Activated CD8-positive, alpha-beta memory T cell treated with anti-CD3 and anti-CD28 coated beads, Interleukin-2, amount 10 ng/mL, durations not matched to agents 7 days and 5 days (primary cell): ENCODE results near the gene CDKN1A. TPM values are rescaled to one million over a fixed set of nuclear protein-coding genes. Genes with fewer than 3 reads are reported as not detected.

ENCODE experiments used
- ATAC-seq: fragments of 150-1000 bp; cut with Tn5 transposase; one replicate; pipeline ENCODE4 v1.10.0; 2021; ENCODE audit warnings: moderate library complexity
- CTCF ChIA-PET: fragments of 350-600 bp; sonication (Branson Sonifier 250); formaldehyde crosslinking; loops from one replicate; lab custom pipeline; 2021; ENCODE audit warnings: antibody characterized with exemption; lab: Charles Lee
- DNase-seq: peaks from one replicate; pipeline ENCODE4 v3.0.0-alpha.2; 2020
- H3K27ac Mint-ChIP-seq: one replicate; pipeline ENCODE4 v1.8.0; 2021; ENCODE audit warnings: mild to moderate bottlenecking, mixed read lengths
- H3K27me3 Mint-ChIP-seq: one replicate; pipeline ENCODE4 v1.8.0; 2021; ENCODE audit warnings: mixed read lengths
- H3K36me3 Mint-ChIP-seq: one replicate; pipeline ENCODE4 v1.8.0; 2021; ENCODE audit warnings: mild to moderate bottlenecking, mixed read lengths
- H3K4me1 Mint-ChIP-seq: one replicate; pipeline ENCODE4 v1.8.0; 2021; ENCODE audit warnings: mixed read lengths
- H3K4me3 Mint-ChIP-seq: one replicate; pipeline ENCODE4 v1.8.0; 2021; ENCODE audit warnings: mild to moderate bottlenecking, moderate library complexity, mixed read lengths
- H3K9me3 Mint-ChIP-seq: one replicate; pipeline ENCODE4 v1.8.0; 2022; ENCODE audit warnings: low read depth, mixed read lengths
- total RNA-seq, 2 experiments: library from RNA; stranded (reverse); gene quantifications; one replicate each; pipeline ENCODE4 v1.2.3, GENCODE V29; 2021

Gene CDKN1A
- total RNA-seq, 2 experiments from 2014 or later = 67.5 to 109 TPM

GRCh38 chr6:36724514-36725390 lies 46.2 kb downstream of the CDKN1A start:
- no peak for ATAC-seq
- no peaks in the 10 kb centered on the region for H3K36me3 Mint-ChIP-seq
- CTCF ChIA-PET = interaction anchor here (0.7 to 1.9 kb wide), 15 partner anchors 8 to 113 kb away, joined by 3 to 12 read pairs (median 3); no protein-coding TSS in a partner anchor
- H3K4me3 Mint-ChIP-seq = no peak overlapping the region
- no peaks in the 10 kb centered on the region for H3K9me3 Mint-ChIP-seq
- peaks cover 24% of the 10 kb centered on the region for H3K4me1 Mint-ChIP-seq
- DNase-seq = peak; percentile 75
- H3K27me3 Mint-ChIP-seq = no peaks in the 10 kb centered on the region
- no peak overlapping the region for H3K27ac Mint-ChIP-seq

DNA sequence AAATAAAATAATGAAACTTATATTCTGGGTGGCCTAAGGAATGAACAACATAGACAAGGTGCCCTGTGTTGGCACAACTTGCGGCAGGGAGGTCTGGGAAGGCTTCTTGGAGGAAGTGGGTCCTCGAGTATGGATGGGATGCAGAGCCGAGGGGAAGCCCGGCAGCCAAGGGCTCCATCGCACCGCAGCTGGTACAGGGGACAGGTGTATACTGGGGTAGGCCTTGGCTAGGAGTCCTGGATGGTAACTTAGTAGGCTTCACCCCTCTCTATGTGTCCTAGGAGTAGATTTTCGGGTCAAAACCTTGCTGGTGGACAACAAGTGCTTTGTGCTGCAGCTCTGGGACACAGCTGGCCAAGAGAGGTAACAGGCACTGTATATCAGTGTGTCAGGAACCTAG lies 47.1 kb downstream of the CDKN1A start:
- Mint-ChIP-seq H3K36me3 (no peaks in the 10 kb centered on the region), H3K27me3 (no peaks in the 10 kb centered on the region), H3K4me1 (peaks cover 24% of the 10 kb centered on the region), H3K9me3 (no peaks in the 10 kb centered on the region), H3K27ac (no peak overlapping the region), H3K4me3 (no peak overlapping the region)
- DNase-seq (no peak), ATAC-seq (no peak)
- CTCF ChIA-PET = interaction anchor here (0.8 to 1.9 kb wide), 4 partner anchors 25 to 110 kb away, joined by 3 to 12 read pairs (median 3); no protein-coding TSS in a partner anchor

DNA sequence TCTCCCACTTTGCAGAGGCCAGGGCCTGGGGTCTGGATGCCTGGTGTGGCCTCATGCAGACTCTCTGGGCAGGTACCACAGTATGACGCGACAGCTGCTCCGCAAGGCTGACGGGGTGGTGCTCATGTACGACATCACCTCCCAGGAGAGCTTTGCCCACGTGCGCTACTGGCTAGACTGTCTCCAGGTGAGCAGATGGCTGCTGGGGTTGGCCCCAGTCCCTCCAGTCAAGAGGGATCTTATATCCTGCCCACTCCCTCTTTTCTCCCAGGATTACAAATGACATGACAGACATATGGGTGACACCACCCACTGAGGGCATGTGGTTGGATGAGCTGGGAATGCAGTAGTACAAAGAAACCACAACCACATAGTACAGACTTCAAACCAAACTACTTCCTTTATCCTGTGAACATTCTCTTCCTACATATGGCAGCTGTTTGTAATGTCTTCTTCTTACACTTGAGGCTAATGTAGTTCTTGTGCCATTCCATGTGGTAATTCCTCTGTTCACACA lies 49.0 kb downstream of the CDKN1A start:
- Mint-ChIP-seq H3K27me3 (no peaks in the 10 kb centered on the region), H3K27ac (no peak overlapping the region), H3K4me3 (no peak overlapping the region), H3K36me3 (no peaks in the 10 kb centered on the region), H3K9me3 (no peaks in the 10 kb centered on the region), H3K4me1 (peaks cover 24% of the 10 kb centered on the region)
- CTCF ChIA-PET = interaction anchor here (1.3 to 1.5 kb wide), 2 partner anchors 35 to 112 kb away, joined by 5 to 10 read pairs; no protein-coding TSS in a partner anchor
- ATAC-seq (peak; percentile 46), DNase-seq (no peak)

DNA sequence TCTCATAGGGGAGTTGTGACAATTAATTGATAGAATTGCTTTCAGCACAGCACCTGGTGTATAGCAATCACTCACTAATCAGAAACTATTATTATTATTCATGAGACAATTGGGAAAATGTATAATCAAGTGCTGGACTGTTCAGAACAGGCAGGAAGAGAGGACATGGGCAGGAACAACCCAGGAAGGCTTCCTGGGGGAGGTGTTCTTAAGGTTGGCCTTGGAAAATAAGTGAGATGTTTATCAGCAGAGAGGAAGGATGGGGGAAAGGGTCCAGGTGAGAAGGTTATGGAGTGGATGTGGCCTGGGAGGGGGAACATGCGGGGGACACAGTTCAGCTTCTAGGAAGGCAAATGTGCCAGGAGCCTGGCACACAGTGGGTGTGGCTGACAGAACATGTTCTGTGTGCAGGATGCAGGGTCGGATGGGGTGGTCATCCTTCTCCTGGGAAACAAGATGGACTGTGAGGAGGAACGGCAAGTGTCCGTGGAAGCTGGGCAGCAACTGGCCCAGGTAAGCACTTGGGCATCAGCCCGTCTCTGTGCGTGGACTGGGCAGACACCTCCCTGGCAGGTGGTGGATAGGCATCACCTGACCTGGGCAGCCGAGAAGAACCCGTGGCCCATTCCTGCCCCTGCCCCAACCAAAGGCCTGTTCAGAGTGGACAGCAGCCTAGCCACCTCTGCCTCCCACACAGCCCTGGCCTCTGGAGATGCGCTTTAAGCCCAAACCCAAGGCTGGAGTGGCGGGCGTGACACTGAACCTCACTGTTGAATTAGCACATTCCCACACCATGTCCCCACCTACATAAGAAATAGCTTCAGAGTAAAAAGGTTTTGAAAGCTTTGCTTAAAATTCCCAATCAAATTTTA lies 50.0 kb downstream of the CDKN1A start:
- ATAC-seq (no peak), DNase-seq (no peak)
- peak overlapping the region; percentile 42 for H3K27ac Mint-ChIP-seq
- H3K27me3 Mint-ChIP-seq = no peaks in the 10 kb centered on the region
- H3K4me3 Mint-ChIP-seq = no peak overlapping the region
- CTCF ChIA-PET = interaction anchor here (0.7 to 1.6 kb wide), 6 partner anchors 24 to 113 kb away, joined by 3 to 10 read pairs (median 3); no protein-coding TSS in a partner anchor
- peaks cover 24% of the 10 kb centered on the region for H3K4me1 Mint-ChIP-seq
- no peaks in the 10 kb centered on the region for H3K9me3 Mint-ChIP-seq
- H3K36me3 Mint-ChIP-seq = no peaks in the 10 kb centered on the region

DNA sequence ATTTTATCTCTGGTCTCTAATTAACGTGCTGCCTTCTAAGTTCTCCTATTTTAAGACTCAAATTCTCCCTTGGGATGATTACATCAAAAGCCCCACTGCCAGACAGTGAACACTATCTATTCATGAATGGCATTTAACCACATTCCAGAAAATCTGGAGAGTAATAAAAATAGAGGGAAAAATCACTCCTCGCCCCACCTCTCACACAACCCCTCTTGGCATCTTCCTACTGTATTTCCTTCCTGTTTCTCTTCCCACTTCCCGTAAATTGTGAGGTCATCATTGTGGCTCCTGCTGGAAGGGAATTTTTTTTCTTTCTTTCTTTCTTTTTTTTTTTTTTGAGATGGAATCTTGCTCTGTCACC lies 50.6 kb downstream of the CDKN1A start:
- H3K27me3 Mint-ChIP-seq = no peaks in the 10 kb centered on the region
- H3K9me3 Mint-ChIP-seq = no peaks in the 10 kb centered on the region
- peaks cover 24% of the 10 kb centered on the region for H3K4me1 Mint-ChIP-seq
- no peaks in the 10 kb centered on the region for H3K36me3 Mint-ChIP-seq
- no peak overlapping the region for H3K27ac Mint-ChIP-seq
- CTCF ChIA-PET = interaction anchor here (0.7 to 1.6 kb wide), 5 partner anchors 24 to 114 kb away, joined by 3 to 10 read pairs (median 3); no protein-coding TSS in a partner anchor
- ATAC-seq (no peak), DNase-seq (no peak)
- H3K4me3 Mint-ChIP-seq = no peak overlapping the region

DNA sequence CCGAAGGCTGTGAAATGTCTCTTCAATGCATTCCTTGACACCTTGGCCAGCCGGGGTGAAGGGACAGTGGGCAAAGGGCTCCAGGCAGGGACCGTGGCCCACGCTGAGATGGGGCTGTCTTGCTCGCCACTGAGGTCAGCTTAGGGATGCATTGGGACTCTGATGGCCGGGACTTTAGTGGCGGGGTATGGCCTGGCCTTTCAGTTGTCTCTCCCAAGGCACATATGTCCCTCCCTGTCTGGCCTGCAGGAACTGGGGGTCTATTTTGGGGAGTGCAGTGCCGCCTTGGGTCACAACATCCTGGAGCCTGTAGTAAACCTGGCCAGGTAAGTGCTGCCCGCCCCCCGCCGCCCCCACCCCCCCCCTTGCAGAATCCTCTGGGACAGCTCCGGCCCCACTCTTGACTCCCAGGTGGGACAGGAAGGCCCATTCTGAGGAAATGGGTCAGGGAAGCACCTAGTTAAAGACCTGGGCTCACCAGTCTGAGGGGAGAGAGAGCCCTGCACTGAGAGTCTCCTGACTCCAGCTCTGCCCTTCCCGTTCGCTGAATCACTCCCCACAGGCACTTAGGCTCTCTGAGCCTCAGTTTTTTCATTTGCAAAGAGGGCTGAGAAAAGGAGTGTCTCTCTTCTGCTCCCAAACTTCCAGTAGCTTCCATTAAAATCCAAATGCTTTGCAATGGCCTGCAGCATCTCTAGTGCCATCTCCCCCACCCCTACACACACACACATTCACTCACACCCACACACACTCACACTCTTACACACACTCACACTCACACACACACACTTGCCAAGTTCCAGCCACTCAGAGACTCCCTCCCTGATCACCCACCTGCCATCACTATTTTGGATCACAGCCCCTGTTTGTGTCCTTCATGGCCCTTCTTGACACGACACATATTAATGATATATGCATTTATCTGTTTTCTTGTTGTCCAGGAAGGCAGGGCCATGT lies 52.2 kb downstream of the CDKN1A start:
- CTCF ChIA-PET = interaction anchor here (0.7 to 1.7 kb wide), 5 partner anchors 35 to 287 kb away, joined by 3 to 7 read pairs (median 3); no protein-coding TSS in a partner anchor
- Mint-ChIP-seq H3K4me3 (no peak overlapping the region), H3K4me1 (peaks cover 31% of the 10 kb centered on the region), H3K27ac (no peak overlapping the region), H3K27me3 (no peaks in the 10 kb centered on the region), H3K9me3 (no peaks in the 10 kb centered on the region), H3K36me3 (no peaks in the 10 kb centered on the region)
- DNase-seq = no peak
- ATAC-seq = no peak

DNA sequence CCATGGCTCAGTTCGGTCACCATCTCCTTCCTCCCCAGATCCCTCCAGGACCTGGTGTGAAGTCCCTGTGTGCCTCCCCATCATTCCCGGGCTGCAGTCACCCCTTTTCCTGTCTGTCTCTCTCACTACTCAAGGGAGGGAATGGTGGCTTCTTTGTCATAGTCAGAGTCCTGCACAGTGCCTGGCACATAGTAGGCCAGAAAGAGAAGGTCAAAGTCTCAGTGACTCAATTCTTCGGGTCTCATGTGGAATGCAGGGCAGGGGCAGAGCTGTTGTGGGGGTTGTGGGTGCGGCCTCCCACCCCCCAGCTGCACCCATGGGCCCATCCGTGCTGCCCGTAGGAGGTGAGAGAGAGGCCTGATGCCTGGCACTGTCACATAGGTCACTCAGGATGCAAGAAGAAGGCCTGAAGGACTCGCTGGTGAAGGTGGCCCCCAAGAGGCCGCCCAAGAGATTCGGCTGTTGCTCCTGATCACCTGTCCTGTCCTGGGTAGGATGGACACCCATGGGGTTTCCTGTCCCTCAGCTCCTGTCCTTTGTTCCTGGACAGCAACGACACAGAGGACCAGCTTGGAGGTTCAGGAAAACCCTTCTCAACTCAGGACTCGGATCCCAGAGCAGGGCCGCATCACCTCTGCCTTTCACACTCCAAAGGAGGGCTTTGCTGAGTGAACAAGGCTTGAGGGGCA lies 53.3 kb downstream of the CDKN1A start:
- no peaks in the 10 kb centered on the region for H3K36me3 Mint-ChIP-seq
- DNase-seq (no peak), ATAC-seq (no peak)
- no peaks in the 10 kb centered on the region for H3K9me3 Mint-ChIP-seq
- CTCF ChIA-PET = interaction anchor here (0.6 to 1.8 kb wide), 3 partner anchors 23 to 286 kb away, joined by 5 to 7 read pairs (median 6); no protein-coding TSS in a partner anchor
- no peaks in the 10 kb centered on the region for H3K27me3 Mint-ChIP-seq
- peaks cover 28% of the 10 kb centered on the region for H3K4me1 Mint-ChIP-seq
- no peak overlapping the region for H3K4me3 Mint-ChIP-seq
- no peak overlapping the region for H3K27ac Mint-ChIP-seq

- Mint-ChIP-seq H3K27me3 (no peaks in the 10 kb centered on the region), H3K9me3 (no peaks in the 10 kb centered on the region), H3K36me3 (no peaks in the 10 kb centered on the region), H3K27ac (no peak overlapping the region), H3K4me3 (no peak overlapping the region), H3K4me1 (peaks cover 14% of the 10 kb centered on the region)
- ATAC-seq (no peak), DNase-seq (no peak)
- CTCF ChIA-PET = interaction anchor here (0.6 to 4.5 kb wide), 4 partner anchors 9 to 109 kb away, joined by 3 to 33 read pairs (median 4); no protein-coding TSS in a partner anchor
Measured at GRCh38 chr6:36733300-36733699, 54.8 kb downstream of the CDKN1A start.

DNA sequence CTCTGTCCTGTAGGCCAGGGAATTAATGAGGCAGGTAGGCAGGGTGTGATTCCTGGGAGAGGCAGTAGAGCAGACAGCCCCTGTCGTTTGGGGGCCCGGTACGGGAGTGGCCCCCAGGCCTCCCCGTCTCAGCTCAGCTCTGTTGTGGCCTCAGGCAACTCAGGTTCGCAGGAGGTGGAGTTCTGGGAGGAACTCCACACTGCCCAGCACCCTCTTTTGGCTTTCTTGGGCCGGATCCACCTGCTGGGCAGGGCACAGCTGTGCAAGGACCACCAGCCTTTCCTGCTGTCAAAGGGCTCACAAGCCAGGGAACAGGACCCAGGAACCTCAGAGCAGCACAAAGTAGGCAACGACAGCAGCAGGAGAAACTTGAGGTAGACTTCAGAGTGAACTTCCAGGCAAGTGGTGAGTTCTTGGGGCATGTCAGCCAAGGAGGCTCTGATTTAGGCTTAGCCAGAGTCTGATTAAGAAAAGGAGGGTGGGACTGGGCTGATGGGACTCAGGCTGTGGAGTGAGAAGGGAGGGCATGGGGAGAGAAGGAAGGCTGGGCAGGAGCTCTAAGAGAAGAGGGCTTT lies 56.1 kb downstream of the CDKN1A start:
- no peaks in the 10 kb centered on the region for H3K27me3 Mint-ChIP-seq
- peak overlapping the region; percentile 56 for H3K27ac Mint-ChIP-seq
- H3K4me3 Mint-ChIP-seq = peak overlapping the region; percentile 13
- CTCF ChIA-PET = interaction anchor here (0.7 to 4.5 kb wide), 9 partner anchors 10 to 120 kb away, joined by 3 to 33 read pairs (median 5); no protein-coding TSS in a partner anchor
- DNase-seq = no peak
- no peak for ATAC-seq
- H3K4me1 Mint-ChIP-seq = peaks cover 7% of the 10 kb centered on the region
- no peaks in the 10 kb centered on the region for H3K9me3 Mint-ChIP-seq
- H3K36me3 Mint-ChIP-seq = no peaks in the 10 kb centered on the region

- no peaks in the 10 kb centered on the region for H3K9me3 Mint-ChIP-seq
- H3K36me3 Mint-ChIP-seq = no peaks in the 10 kb centered on the region
- ATAC-seq = peak; percentile 82
- H3K27ac Mint-ChIP-seq = peak overlapping the region; percentile 56
- peaks cover 9% of the 10 kb centered on the region for H3K4me1 Mint-ChIP-seq
- peak overlapping the region; percentile 13 for H3K4me3 Mint-ChIP-seq
- peak; percentile 64 for DNase-seq
- no peaks in the 10 kb centered on the region for H3K27me3 Mint-ChIP-seq
- CTCF ChIA-PET = interaction anchor here (0.7 to 4.5 kb wide), 10 partner anchors 11 to 120 kb away, joined by 3 to 33 read pairs (median 4); no protein-coding TSS in a partner anchor
Measured at GRCh38 chr6:36735110-36736071, 56.9 kb downstream of the CDKN1A start.
